Loucy (cell line): ENCODE results near the gene SPATA25.

Source experiments
- H2AFZ ChIP-seq: fragments of 200-600 bp; sonication (generic); 2 replicates; pipeline ENCODE4 v1.6.0; 2016; ENCODE audit warnings: antibody characterized with exemption, mild to moderate bottlenecking, low read length, moderate library complexity
- H3F3A ChIP-seq: fragments of 200-600 bp; 2 replicates; pipeline ENCODE4 v1.6.0; 2016; ENCODE audit warnings: antibody characterized with exemption, low read depth, mild to moderate bottlenecking
- H3K27me3 ChIP-seq: fragments of 200-600 bp; sonication (generic); 2 replicates; pipeline ENCODE4 v1.6.1; 2014; ENCODE audit warnings: low read length, mild to moderate bottlenecking; ENCODE audit not compliant: insufficient read depth, poor library complexity, severe bottlenecking
- H3K36me3 ChIP-seq: fragments of 200-600 bp; sonication (generic); 2 replicates; pipeline ENCODE4 v1.6.1; 2016; ENCODE audit warnings: low read length; ENCODE audit not compliant: insufficient read depth
- H3K4me1 ChIP-seq: fragments of 200-600 bp; sonication (generic); 2 replicates; pipeline ENCODE4 v1.5.1; 2014; ENCODE audit warnings: low read length, mild to moderate bottlenecking; ENCODE audit not compliant: insufficient read depth, poor library complexity, severe bottlenecking
- H3K4me2 ChIP-seq: fragments of 200-600 bp; sonication (generic); 2 replicates; pipeline ENCODE4 v1.6.0; 2014; ENCODE audit warnings: antibody characterized with exemption, low read length, low read depth, mild to moderate bottlenecking; ENCODE audit not compliant: poor library complexity, severe bottlenecking
- H3K4me3 ChIP-seq: fragments of 200-600 bp; sonication (generic); 2 replicates; pipeline ENCODE4 v1.5.1; 2014; ENCODE audit warnings: low read length, mild to moderate bottlenecking, mixed read lengths; ENCODE audit not compliant: poor library complexity, severe bottlenecking
- H3K79me2 ChIP-seq: fragments of 200-600 bp; sonication (generic); 2 replicates; pipeline ENCODE4 v1.6.1; 2014; ENCODE audit warnings: low read length; ENCODE audit not compliant: insufficient read depth
- H3K9ac ChIP-seq: fragments of 200-600 bp; sonication (generic); 2 replicates; pipeline ENCODE4 v1.6.0; 2014; ENCODE audit warnings: mild to moderate bottlenecking, low read depth, low read length, moderate library complexity; ENCODE audit not compliant: poor library complexity, severe bottlenecking
- H3K9me2 ChIP-seq: fragments of 200-600 bp; sonication (generic); replicated peaks from 2 replicates; pipeline ENCODE4 v1.6.1; 2016; ENCODE audit warnings: low read depth, low read length, mixed read lengths
- H3K9me3 ChIP-seq: fragments of 200-600 bp; sonication (generic); 2 replicates; pipeline ENCODE4 v1.6.1; 2014; ENCODE audit warnings: mild to moderate bottlenecking, antibody characterized with exemption, low read length, low read depth; ENCODE audit not compliant: insufficient read depth
- H4K20me1 ChIP-seq: fragments of 200-600 bp; sonication (generic); 2 replicates; pipeline ENCODE4 v1.6.0; 2014; ENCODE audit warnings: antibody characterized with exemption, low read length, mild to moderate bottlenecking; ENCODE audit not compliant: insufficient read depth, poor library complexity, severe bottlenecking
- EZH2phosphoT487 ChIP-seq: fragments of 200-600 bp; IDR thresholded peaks from 2 replicates; pipeline ENCODE4 v1.6.1; 2018; ENCODE audit warnings: antibody characterized with exemption, mild to moderate bottlenecking, moderate library complexity, borderline replicate concordance
- TF ChIP-seq, protein P1 (sequence below): fragments of 200-600 bp; sonication (generic); conservative IDR thresholded peaks from 2 replicates; pipeline ENCODE4 v1.5.1; 2014; ENCODE audit warnings: mild to moderate bottlenecking, antibody characterized with exemption, low read length

The SPATA25 gene

DNA sequence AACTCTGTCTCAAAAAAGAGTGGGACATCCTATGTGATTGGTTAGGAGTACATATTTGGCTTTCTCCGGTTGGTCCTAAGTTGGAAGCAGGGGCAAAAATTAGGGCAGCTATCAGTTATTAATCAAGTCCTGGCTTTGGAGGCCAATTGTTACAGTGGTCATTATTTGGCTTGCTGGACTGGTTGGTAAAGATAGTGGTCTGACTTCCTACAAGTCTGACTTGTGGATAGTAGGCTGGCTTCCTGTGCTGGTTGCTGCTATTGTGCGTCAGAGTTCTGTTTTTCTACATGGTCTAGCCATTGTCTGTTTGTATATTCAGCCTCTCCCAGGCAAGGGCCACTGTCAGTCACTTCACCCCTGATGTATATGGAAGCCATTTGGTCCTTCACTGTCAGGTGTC lies 37.2 kb downstream of the SPATA25 start:
- H4K20me1 ChIP-seq = no peaks in the 10 kb centered on the region
- H3K27me3 ChIP-seq = no peaks in the 10 kb centered on the region
- H2AFZ ChIP-seq = no peak overlapping the region
- H3K4me1 ChIP-seq = peaks cover 7% of the 10 kb centered on the region
- H3K4me2 ChIP-seq = no peak overlapping the region
- H3K4me3 ChIP-seq = no peak overlapping the region
- peaks cover 8% of the 10 kb centered on the region; the same call in 1 of the 2 replicates for H3K36me3 ChIP-seq
- no peaks in the 10 kb centered on the region for H3F3A ChIP-seq
- TF ChIP-seq, protein P1, sequence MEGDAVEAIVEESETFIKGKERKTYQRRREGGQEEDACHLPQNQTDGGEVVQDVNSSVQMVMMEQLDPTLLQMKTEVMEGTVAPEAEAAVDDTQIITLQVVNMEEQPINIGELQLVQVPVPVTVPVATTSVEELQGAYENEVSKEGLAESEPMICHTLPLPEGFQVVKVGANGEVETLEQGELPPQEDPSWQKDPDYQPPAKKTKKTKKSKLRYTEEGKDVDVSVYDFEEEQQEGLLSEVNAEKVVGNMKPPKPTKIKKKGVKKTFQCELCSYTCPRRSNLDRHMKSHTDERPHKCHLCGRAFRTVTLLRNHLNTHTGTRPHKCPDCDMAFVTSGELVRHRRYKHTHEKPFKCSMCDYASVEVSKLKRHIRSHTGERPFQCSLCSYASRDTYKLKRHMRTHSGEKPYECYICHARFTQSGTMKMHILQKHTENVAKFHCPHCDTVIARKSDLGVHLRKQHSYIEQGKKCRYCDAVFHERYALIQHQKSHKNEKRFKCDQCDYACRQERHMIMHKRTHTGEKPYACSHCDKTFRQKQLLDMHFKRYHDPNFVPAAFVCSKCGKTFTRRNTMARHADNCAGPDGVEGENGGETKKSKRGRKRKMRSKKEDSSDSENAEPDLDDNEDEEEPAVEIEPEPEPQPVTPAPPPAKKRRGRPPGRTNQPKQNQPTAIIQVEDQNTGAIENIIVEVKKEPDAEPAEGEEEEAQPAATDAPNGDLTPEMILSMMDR = no peak
- no peak for TF ChIP-seq EZH2phosphoT487
- no peaks in the 10 kb centered on the region for H3K9me3 ChIP-seq
- H3K9me2 ChIP-seq = no peaks in the 10 kb centered on the region
- no peak overlapping the region for H3K9ac ChIP-seq
- H3K79me2 ChIP-seq = peaks cover 9% of the 10 kb centered on the region; the same call in 1 of the 2 replicates

DNA sequence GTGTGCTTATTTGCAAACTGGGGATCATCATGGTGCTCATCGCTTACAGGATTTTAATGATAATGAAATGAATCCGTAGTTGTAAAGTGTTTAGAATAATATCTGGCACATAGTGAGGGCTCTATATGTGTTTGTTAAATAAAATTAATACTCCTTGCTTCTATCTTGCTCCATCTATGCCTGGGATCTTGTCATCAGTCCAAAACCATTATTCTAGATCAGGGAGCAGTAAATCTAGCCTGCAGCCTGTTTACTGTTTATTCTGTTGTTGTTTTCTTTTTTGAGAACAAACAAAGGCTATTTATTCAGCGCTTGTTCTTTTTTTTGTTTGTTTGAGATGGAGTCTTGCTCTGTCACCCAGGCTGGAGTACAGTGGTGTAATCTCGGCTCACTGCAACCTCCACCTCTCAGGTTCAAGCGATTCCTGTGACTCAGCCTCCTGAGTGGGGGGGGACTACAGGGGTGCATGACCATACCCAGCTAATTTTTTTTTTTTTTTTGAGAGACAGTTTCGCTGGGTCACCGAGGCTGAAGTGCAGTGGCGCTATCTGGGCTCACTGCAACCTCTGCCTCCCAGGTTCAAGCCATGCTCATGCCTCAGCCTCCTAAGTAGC lies 38.3 kb downstream of the SPATA25 start:
- Histone ChIP-seq H3K9me3 (no peaks in the 10 kb centered on the region), H3K4me1 (no peaks in the 10 kb centered on the region), H4K20me1 (no peaks in the 10 kb centered on the region), H3K4me2 (no peak overlapping the region), H3K27me3 (no peaks in the 10 kb centered on the region), H3K36me3 (peaks cover 9% of the 10 kb centered on the region; the same call in 1 of the 2 replicates), H2AFZ (no peak overlapping the region), H3F3A (no peaks in the 10 kb centered on the region), H3K4me3 (no peak overlapping the region), H3K9me2 (no peaks in the 10 kb centered on the region), H3K79me2 (no peaks in the 10 kb centered on the region), H3K9ac (no peak overlapping the region)
- TF ChIP-seq, protein P1 = no peak
- TF ChIP-seq EZH2phosphoT487 = no peak

DNA sequence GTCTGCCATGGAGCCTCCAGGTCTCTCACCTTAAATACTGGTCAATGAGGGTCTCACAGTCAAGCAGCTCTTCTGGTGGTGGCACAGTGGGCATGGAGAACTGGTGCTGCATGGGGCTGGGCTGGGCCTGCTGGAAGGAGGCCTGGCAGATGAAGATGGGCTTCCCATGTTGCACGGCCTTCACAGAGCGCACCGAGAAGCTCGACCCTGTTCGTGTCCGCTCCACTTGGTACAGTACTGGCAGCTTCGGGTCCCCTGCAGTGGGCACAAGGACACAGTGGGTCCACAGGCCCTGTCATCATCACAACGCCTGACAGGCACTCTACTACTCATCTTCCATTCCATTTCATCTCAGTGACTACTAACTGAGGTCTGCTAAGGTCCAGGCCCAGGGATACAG lies 39.0 kb downstream of the SPATA25 start:
- Histone ChIP-seq H2AFZ (no peak overlapping the region), H3K4me1 (no peaks in the 10 kb centered on the region), H3K4me2 (no peak overlapping the region), H3K36me3 (peaks cover 13% of the 10 kb centered on the region; the same call in 1 of the 2 replicates), H3F3A (no peaks in the 10 kb centered on the region), H3K4me3 (no peak overlapping the region), H4K20me1 (no peaks in the 10 kb centered on the region), H3K9ac (no peak overlapping the region), H3K79me2 (no peaks in the 10 kb centered on the region), H3K9me2 (no peaks in the 10 kb centered on the region), H3K9me3 (no peaks in the 10 kb centered on the region), H3K27me3 (no peaks in the 10 kb centered on the region)
- TF ChIP-seq, protein P1 = no peak
- TF ChIP-seq EZH2phosphoT487 = no peak
